A204.1 (cell line): ENCODE results near the gene SSMEM1.
"Not testable (repeated sequence)": the region's sequence is repeated elsewhere in the genome, so short reads cannot be mapped to it uniquely, and the experiment has no call there.

Experiments
- FAIRE-seq: peaks from 2 replicates; lab custom pipeline; 2012; peaks lifted over from hg19 to GRCh38; lab: Jason Lieb, UNC

The SSMEM1 gene

GRCh38 chr7:130207642-130208041 is at the start of gene SSMEM1:
SSMEM1 (plus strand) TSS chr7:130207860; CDS start chr7:130207911, 51 bp downstream.
- no peak for FAIRE-seq

- no peak for FAIRE-seq
Observed at GRCh38 chr7:130160023-130160422, 47.6 kb upstream of the SSMEM1 start.

DNA sequence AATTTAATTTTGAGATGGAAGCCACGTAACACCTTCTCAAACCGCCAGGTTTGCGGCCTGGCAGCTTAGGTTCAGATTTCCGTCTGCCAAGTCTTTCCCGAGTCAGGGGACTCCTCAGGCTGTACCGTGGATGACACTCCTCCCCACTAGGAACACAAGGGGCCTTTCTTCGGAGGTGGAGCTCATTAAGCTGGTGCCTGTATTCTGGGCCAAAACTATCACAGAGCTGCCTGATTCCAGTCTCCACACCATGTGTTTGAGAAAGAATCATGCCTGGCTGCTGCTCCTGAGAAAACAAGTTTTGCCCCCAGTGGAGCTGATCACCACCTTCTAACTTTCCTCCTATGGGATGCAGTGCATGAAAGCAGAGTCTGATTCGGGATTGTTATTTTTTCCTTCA is 47.2 kb upstream of the SSMEM1 start:
- FAIRE-seq, result no peak

- no peak for FAIRE-seq
Observed at GRCh38 chr7:130162196-130162595, 45.5 kb upstream of the SSMEM1 start.

DNA sequence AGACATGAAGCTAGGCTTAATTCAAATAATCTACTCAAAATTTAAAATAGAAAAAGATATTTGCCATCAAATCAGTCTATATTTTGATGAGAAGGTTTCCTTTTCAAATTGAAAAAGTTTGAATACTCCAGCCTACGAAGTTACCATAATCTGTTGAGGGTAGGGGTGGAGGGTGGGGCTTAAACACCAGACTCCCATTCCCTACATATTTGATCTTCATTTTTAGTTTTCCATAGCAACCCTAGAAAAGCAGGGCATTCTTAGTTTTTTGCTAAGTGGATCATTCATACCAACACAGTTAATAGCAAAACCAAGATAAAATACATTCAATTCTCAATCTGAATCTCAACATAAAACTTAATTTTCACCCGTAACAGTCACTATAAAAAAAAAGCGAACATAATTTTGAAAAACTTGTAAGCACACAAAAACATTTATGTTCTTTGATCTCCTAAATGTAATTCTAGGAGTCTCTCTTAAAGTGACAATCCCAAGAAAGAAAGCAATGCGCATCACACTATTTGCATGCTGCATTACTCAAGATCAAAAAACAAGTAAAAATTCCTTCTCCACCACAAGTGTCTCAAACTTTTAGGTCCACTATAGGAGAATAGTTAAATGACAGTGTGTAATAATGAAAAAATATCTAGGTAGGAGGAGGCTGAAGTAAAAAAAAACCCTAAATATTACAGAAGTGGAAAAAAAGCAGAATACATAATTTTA is 33.3 kb upstream of the SSMEM1 start:
- FAIRE-seq, result peak; percentile 32

- peak; percentile 61 for FAIRE-seq
Observed at GRCh38 chr7:130178251-130178650, 29.4 kb upstream of the SSMEM1 start.

GRCh38 chr7:130179631-130180030 is 28.0 kb upstream of the SSMEM1 start:
- FAIRE-seq, result no peak

GRCh38 chr7:130180571-130181262 is 26.9 kb upstream of the SSMEM1 start:
- no peak for FAIRE-seq

GRCh38 chr7:130181263-130181605 is 26.4 kb upstream of the SSMEM1 start:
- no peak for FAIRE-seq

GRCh38 chr7:130182990-130183389 is 24.7 kb upstream of the SSMEM1 start:
- FAIRE-seq, result no peak

GRCh38 chr7:130184349-130184748 is 23.3 kb upstream of the SSMEM1 start:
- FAIRE-seq, result not testable (repeated sequence)

- no peak for FAIRE-seq
Observed at GRCh38 chr7:130187360-130187759, 20.3 kb upstream of the SSMEM1 start.

DNA sequence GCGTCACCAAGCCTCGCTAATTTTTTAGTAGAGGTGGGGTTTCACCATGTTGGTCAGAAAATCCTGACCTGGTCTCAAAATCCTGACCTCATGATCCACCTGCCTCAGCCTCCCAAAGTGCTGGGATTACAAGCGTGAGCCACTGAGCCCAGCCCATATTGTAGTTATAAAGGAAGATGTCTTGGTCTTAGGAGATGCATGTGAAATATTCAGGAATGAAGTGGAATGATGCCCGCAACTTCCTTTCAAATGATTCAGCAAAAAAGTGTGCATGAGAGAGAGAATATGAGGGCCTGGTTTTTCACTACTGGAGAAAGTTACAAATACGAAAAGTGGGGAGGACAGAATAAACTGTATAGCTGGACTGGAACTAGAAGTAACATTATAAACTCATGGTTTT is 18.3 kb upstream of the SSMEM1 start:
- FAIRE-seq, result no peak

DNA sequence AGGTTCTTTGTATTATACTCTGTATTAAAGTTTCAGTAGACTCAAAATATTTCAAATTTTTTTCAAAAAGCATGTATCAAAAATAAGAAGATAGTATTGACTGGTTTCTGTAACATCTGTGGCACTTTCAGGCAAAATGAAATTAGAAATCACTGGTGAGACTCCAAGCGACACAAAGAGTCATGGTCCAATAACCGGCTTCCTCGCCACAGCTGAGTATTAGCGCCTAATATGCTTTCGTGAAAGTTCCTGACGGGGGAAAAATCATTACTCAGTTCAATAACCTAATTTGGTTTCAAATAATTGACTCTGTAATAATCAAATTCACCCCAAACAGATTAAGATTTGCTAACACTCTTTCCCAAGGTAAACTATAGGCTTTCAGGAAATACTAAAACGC is 15.9 kb upstream of the SSMEM1 start:
- no peak for FAIRE-seq

- FAIRE-seq, result peak; percentile 91
Observed at GRCh38 chr7:130195396-130195795, 12.3 kb upstream of the SSMEM1 start.

GRCh38 chr7:130196476-130196875 is 11.2 kb upstream of the SSMEM1 start:
- no peak for FAIRE-seq

- FAIRE-seq, result no peak
Observed at GRCh38 chr7:130197094-130197493, 10.6 kb upstream of the SSMEM1 start.

GRCh38 chr7:130201796-130202195 is 5.9 kb upstream of the SSMEM1 start:
- FAIRE-seq, result no peak

GRCh38 chr7:130205084-130205947 is 2.3 kb upstream of the SSMEM1 start, which contains the start of gene TMEM209:
TMEM209 (minus strand) TSS chr7:130205406; CDS start chr7:130205375, 31 bp downstream.
- FAIRE-seq, result peak; percentile 98

DNA sequence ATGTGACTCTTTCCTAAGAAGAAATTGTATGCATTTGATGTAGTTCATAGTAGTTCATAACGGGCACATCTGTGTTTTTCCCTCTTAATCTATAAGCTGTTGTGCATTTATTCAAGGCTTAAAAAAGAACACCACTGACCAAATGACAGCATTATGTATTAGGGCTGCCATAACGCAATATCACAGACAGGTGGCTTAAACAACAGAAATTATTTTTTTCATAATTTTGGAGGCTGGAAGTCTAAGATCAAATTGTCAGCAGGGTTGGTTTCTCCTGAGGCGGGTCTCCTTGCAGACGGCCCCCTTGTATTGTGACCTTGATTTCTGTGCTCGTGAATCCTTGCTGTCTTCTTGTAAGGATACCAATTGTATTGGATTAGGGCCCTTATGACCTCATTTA is 627 bp upstream of the SSMEM1 start:
- FAIRE-seq, result no peak

DNA sequence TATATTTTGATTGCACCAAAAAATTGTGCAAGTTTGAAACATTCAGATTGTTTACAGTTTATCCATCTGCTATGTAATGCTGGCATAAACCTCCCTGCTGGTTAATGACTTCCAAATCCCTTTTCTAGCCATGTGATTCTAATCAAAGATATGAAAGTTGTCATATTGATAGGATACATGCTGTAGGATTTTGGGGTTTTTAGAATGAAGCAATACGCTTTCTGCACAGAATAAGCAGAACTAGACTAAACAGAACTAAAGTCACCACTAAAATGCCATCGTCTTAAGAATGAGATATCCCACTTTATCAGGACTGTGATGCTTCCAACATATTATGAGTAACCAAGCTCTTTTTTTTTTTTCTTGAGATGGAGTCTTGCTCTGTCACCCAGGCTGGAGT is 856 bp downstream of the SSMEM1 start:
- FAIRE-seq, result no peak

- no peak for FAIRE-seq
Observed at GRCh38 chr7:130210181-130210935, 2.7 kb downstream of the SSMEM1 start.
